Measurements from ENCODE around the gene MAPK8IP3.
A peak's percentile ranks its signal among the peaks of the same experiment; 100 is the strongest.

Gene MAPK8IP3

DNA sequence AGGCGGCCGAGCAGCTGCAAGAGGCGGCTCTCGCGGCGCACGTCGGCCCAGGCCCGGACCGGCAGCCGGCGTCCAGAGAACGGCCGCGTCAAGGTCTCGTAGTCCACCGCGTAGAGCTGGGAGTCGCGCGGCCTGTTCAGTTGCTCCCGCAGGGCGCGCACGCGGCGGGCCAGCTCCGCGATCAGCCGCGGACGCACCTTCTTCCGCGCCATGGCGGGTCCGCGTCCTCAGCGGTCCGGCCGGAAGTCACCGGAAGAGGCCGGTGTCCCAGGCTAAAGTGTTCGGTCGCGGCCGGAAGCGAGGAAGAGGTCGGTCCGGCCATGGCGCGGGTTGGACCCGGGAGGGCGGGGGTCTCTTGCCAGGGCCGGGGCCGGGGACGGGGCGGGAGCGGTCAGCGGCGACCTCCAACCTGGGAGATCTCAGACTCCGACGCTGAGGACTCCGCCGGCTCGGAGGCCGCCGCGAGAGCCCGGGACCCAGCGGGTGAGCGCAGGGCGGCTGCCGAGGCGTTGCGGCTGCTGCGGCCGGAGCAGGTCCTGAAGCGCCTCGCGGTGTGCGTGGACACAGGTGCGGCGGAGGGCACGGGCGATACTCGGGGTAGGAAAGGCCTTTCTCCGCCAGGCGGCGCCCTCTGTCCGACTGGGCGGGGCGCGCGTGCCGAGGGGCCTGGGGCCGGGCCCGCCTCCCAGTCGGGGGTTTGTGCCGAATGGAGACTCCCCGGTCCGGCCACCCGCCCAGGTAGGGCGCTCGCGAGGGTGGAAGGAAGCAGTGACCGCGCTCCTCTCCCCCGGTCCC lies 67.1 kb downstream of the MAPK8IP3 start, which contains the start of gene MRPS34:
Gene MRPS34, minus strand, starts transcription at position 227 of the 795 bp plus-strand sequence. Its CDS starts 15 bp downstream, at position 212.
- peaks cover 3% of the 10 kb centered on the region for H3K36me3 Mint-ChIP-seq (ENCODE audit: low read depth)
- no peaks in the 10 kb centered on the region for H3K27me3 Mint-ChIP-seq (ENCODE audit: low read depth)
- H3K27ac Mint-ChIP-seq, result peak within 1 kb of the TSS; percentile 67 to 87 (median 86)
- H3K9me3 Mint-ChIP-seq, result no peaks in the 10 kb centered on the region
- TF ChIP-seq, protein P1, sequence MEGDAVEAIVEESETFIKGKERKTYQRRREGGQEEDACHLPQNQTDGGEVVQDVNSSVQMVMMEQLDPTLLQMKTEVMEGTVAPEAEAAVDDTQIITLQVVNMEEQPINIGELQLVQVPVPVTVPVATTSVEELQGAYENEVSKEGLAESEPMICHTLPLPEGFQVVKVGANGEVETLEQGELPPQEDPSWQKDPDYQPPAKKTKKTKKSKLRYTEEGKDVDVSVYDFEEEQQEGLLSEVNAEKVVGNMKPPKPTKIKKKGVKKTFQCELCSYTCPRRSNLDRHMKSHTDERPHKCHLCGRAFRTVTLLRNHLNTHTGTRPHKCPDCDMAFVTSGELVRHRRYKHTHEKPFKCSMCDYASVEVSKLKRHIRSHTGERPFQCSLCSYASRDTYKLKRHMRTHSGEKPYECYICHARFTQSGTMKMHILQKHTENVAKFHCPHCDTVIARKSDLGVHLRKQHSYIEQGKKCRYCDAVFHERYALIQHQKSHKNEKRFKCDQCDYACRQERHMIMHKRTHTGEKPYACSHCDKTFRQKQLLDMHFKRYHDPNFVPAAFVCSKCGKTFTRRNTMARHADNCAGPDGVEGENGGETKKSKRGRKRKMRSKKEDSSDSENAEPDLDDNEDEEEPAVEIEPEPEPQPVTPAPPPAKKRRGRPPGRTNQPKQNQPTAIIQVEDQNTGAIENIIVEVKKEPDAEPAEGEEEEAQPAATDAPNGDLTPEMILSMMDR (IDR thresholded peaks at IDR 0.05; ENCODE audit: unreplicated experiment in 3 of 3), result peak; percentile 80 to 96 (median 89)
- peak within 1 kb of the TSS; percentile 96 to 97 (median 97) for H3K4me3 Mint-ChIP-seq
- H3K4me1 Mint-ChIP-seq, result peaks cover 8% of the 10 kb centered on the region

DNA sequence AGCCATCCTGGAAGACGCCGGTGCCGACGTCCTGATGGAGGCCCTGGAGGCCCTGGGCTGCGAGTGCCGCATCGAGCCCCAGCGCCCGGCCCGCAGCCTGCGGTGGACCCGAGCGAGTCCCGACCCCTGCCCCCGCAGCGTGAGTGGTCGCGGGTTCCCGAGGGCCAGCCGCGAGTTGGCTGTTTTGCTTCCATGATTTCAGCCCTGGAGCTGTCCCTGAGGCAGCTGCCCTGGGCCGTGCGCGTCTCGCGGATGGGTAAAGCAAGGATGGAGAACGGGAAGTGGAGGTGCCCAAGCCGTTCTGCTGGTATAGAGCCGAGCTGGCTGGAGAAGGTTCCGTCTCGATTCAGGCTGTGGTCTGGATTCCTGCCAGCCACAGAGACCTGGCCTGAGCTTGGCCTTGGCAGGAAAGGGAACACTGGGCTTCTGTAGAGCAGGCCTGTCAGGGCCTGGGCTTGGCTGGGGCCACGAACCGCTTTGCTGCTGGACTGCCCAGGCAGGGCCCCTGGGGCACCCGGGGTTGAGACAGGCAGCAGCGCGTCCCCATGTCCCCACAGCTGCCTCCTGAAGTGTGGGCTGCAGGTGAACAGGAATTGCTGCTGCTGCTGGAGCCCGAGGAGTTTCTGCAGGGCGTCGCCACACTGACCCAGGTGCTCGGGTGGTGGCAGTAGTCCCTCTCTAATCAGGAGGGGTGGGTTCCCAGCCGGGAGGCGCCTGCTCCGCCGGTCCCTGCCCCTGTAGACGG lies 67.9 kb downstream of the MAPK8IP3 start:
- no peaks in the 10 kb centered on the region for H3K27me3 Mint-ChIP-seq (ENCODE audit: low read depth)
- peak overlapping the region in 1 of 3 experiments; percentile 57 for H3K27ac Mint-ChIP-seq
- H3K36me3 Mint-ChIP-seq (ENCODE audit: low read depth), result peaks cover 3% of the 10 kb centered on the region
- peak overlapping the region; percentile 85 to 97 (median 96) for H3K4me3 Mint-ChIP-seq
- TF ChIP-seq, protein P1 (IDR thresholded peaks at IDR 0.05; ENCODE audit: unreplicated experiment in 3 of 3), result no peak
- peaks cover 8% of the 10 kb centered on the region for H3K4me1 Mint-ChIP-seq
- H3K9me3 Mint-ChIP-seq, result no peaks in the 10 kb centered on the region

DNA sequence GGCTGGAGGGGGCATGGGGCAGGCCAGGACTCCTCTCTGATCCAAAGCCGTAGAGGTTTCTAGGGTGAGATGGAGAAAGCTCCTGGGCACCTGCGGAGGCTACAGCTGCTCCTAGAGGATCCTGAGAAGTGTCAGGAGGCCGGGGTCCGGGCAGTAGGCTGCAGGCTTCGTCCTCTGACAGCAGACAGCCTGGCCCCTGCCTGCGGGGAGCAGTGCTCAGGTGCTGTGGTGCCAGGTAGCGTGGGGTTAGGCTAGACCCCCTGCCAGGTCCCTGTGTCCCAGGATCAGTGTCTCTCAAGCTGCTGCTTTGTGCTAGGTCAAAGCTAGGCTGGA lies 68.4 kb downstream of the MAPK8IP3 start:
- Mint-ChIP-seq H3K4me1 (peaks cover 8% of the 10 kb centered on the region), H3K27ac (no peak overlapping the region), H3K4me3 (peak overlapping the region; percentile 62 to 96 (median 72)), H3K36me3 (ENCODE audit: low read depth) (peaks cover 3% of the 10 kb centered on the region), H3K9me3 (no peaks in the 10 kb centered on the region), H3K27me3 (ENCODE audit: low read depth) (no peaks in the 10 kb centered on the region)
- TF ChIP-seq, protein P1 (IDR thresholded peaks at IDR 0.05; ENCODE audit: unreplicated experiment in 3 of 3), result no peak

DNA sequence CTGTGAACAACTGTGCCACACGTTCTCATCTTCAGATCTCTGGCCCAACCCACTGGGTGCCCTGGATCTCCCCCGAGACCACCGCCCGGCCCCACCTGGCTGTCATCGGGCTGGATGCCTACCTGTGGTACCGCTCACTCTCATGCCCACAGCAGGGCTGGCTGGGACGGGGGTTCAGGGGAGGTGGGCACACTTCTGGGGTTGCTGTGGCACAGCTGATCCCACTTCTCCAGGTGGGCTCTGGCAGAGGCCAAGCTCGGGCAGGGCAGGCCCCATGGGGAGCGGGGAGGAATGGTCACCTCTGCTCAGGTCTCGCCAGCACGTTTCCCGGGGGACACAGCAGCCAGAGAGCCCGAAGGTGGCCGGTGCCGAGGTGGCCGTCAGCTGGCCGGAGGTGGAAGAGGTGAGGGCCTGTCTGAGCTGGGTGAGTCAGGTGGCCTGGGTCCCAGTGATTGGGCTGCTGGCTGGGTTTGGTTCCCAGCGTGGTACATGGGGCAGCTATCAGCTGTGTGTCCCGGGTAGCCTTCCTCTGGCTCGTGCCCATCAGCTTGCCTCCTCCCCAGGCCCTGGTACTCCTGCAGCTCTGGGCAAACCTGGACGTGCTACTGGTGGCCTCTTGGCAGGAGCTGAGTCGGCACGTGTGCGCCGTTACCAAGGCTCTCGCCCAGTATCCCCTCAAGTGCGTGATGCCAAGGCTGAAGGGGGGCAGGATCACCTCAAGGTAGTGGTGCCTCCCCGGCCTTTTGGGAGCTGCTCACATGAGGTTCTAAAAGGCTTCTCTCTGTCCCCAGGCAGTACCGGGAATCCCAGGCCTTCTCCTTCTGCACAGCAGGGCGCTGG lies 69.2 kb downstream of the MAPK8IP3 start:
- Mint-ChIP-seq H3K9me3 (no peaks in the 10 kb centered on the region), H3K4me1 (peaks cover 8% of the 10 kb centered on the region), H3K4me3 (peak overlapping the region; percentile 62 to 72 (median 72)), H3K27me3 (ENCODE audit: low read depth) (no peaks in the 10 kb centered on the region), H3K36me3 (ENCODE audit: low read depth) (peaks cover under 1% of the 10 kb centered on the region), H3K27ac (no peak overlapping the region)
- TF ChIP-seq, protein P1 (IDR thresholded peaks at IDR 0.05; ENCODE audit: unreplicated experiment in 3 of 3), result no peak

DNA sequence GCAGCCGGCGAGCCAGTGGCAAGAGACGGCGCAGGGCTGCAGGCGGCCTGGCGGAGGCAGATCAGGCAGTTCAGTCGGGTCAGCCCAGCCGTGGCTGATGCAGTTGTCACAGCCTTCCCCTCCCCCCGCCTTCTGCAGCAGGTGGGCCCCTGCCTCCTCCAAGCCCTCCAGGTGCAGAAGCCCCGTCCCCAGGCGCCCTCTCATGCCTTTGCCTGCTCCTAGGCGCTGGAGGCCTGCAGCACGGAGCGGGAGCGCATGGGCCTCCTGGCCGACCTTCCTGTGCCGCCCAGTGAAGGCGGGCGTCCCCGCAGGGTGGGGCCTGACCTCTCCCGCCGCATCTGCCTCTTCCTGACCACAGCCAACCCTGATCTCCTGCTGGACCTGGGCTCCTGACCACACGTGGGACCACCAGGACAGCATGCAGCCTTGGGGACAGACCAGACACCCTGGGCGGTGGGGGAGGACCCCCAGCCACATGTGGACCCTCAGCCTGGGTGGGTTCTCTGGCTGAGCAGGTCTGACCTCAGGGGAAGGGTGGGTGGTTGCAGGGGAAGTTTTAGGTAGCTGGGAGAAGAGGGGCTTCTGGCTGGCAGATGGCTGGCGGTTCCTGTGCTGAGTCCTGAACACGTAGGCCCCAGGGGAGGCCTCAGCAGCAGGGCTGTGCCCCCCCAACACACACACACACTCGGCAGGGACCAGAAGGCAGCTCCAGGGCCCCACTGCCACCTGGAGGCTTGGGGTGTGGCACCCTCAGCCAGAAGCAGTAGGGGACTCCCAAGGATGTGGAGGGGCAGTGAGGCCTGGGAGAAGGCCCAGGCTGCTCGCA lies 70.1 kb downstream of the MAPK8IP3 start:
- Mint-ChIP-seq H3K27ac (no peak overlapping the region), H3K27me3 (ENCODE audit: low read depth) (no peaks in the 10 kb centered on the region), H3K4me1 (peaks cover 8% of the 10 kb centered on the region), H3K36me3 (ENCODE audit: low read depth) (no peaks in the 10 kb centered on the region), H3K4me3 (peak overlapping the region in 2 of 3 experiments; percentile 45 to 72), H3K9me3 (no peaks in the 10 kb centered on the region)
- TF ChIP-seq, protein P1 (IDR thresholded peaks at IDR 0.05; ENCODE audit: unreplicated experiment in 3 of 3), result no peak
